Smooth muscle cell (in vitro differentiated cells): Measurements from ENCODE around the gene ZDHHC11B. TPM values are rescaled to one million over a fixed set of nuclear protein-coding genes. Genes with fewer than 3 reads are reported as not detected.
"Not testable (repeated sequence)": the region's sequence is repeated elsewhere in the genome, so short reads cannot be mapped to it uniquely, and the experiment has no call there.

Experiments
- DNase-seq: peaks from one replicate; lab custom pipeline; 2025; ENCODE audit not compliant: unreplicated experiment; lab: John Stamatoyannopoulos, UW
- H2AFZ ChIP-seq: fragments of 200-600 bp; sonication (generic); 2 replicates; pipeline ENCODE4 v1.6.0; 2016; ENCODE audit warnings: antibody characterized with exemption, low read depth, mild to moderate bottlenecking
- H3F3A ChIP-seq: fragments of 200-600 bp; sonication (generic); 2 replicates; pipeline ENCODE4 v1.6.0; 2017; ENCODE audit warnings: antibody characterized with exemption, low read depth
- H3K27ac ChIP-seq: fragments of 200-600 bp; sonication (generic); 2 replicates; pipeline ENCODE4 v1.5.1; 2016; ENCODE audit warnings: low read depth, mild to moderate bottlenecking
- H3K27me3 ChIP-seq: fragments of 200-600 bp; sonication (generic); 2 replicates; pipeline ENCODE4 v1.6.1; 2016; ENCODE audit warnings: low read depth, mild to moderate bottlenecking
- H3K36me3 ChIP-seq: fragments of 200-600 bp; sonication (generic); 2 replicates; pipeline ENCODE4 v1.5.1; 2016; ENCODE audit warnings: low read depth
- H3K4me1 ChIP-seq: fragments of 200-600 bp; sonication (generic); 2 replicates; pipeline ENCODE4 v1.5.1; 2016; ENCODE audit warnings: low read depth
- H3K4me2 ChIP-seq: fragments of 200-600 bp; sonication (generic); 2 replicates; pipeline ENCODE4 v1.6.0; 2016; ENCODE audit warnings: mild to moderate bottlenecking
- H3K4me3 ChIP-seq: fragments of 200-600 bp; sonication (generic); 2 replicates; pipeline ENCODE4 v1.5.1; 2016; ENCODE audit warnings: mild to moderate bottlenecking
- H3K79me2 ChIP-seq: fragments of 200-600 bp; sonication (generic); 2 replicates; pipeline ENCODE4 v1.6.0; 2016; ENCODE audit warnings: low read depth, mild to moderate bottlenecking
- H3K9ac ChIP-seq: fragments of 200-600 bp; sonication (generic); 2 replicates; pipeline ENCODE4 v1.6.0; 2016; ENCODE audit warnings: low read depth
- H3K9me3 ChIP-seq: fragments of 200-600 bp; sonication (generic); replicated peaks from 2 replicates; pipeline ENCODE4 v1.5.1; 2016; ENCODE audit warnings: low read depth
- H4K20me1 ChIP-seq: fragments of 200-600 bp; sonication (generic); 2 replicates; pipeline ENCODE4 v1.6.0; 2016; ENCODE audit warnings: low read depth
- CTCF ChIP-seq: fragments of 200-600 bp; sonication (generic); IDR thresholded peaks from 2 replicates; pipeline ENCODE4 v1.5.1; 2017; ENCODE audit warnings: borderline replicate concordance, mild to moderate bottlenecking, antibody characterized with exemption; ENCODE audit not compliant: insufficient read depth, poor library complexity, severe bottlenecking
- WGBS: methylation state at CpG from one replicate; pipeline ENCODE4 v1.1.7; 2016; ENCODE audit warnings: low lambda C conversion rate; 5-methylcytosine and 5-hydroxymethylcytosine counted together
- polyA plus RNA-seq: library from polyadenylated mRNA; unstranded; fragments of >200 nt; fragmentation: Nextera tagmentation; extraction: Ambion mirVana; gene quantifications from 2 replicates; pipeline ENCODE4 v1.2.1, GENCODE V29; 2016
- total RNA-seq: library from RNA; depleted of rRNA; stranded (reverse); fragments of >200 nt; gene quantifications from 2 replicates; pipeline ENCODE4 v1.2.3, GENCODE V29; 2014

Gene ZDHHC11B
- total and polyA plus RNA-seq, 2 experiments from 2014 or later: not detected

GRCh38 chr5:727087-727486, 57.4 kb downstream of the ZDHHC11B start:
- not testable (repeated sequence) for H3K4me3 ChIP-seq, H3K27ac ChIP-seq, H3K79me2 ChIP-seq, H3K36me3 ChIP-seq, H3K4me1 ChIP-seq, H3K27me3 ChIP-seq, H3K4me2 ChIP-seq, H3K9me3 ChIP-seq, DNase-seq, H4K20me1 ChIP-seq, H2AFZ ChIP-seq, H3K9ac ChIP-seq, H3F3A ChIP-seq
- 33% methylated on average over 8 of the region's 9 CpGs for WGBS

GRCh38 chr5:723865-724264, 60.7 kb downstream of the ZDHHC11B start:
- not testable (repeated sequence) for H2AFZ ChIP-seq, H3K4me3 ChIP-seq, H3K4me1 ChIP-seq, H3K27me3 ChIP-seq, H3K27ac ChIP-seq, DNase-seq, H4K20me1 ChIP-seq, H3K79me2 ChIP-seq, H3K9me3 ChIP-seq, H3K9ac ChIP-seq, H3F3A ChIP-seq, H3K4me2 ChIP-seq, H3K36me3 ChIP-seq
- WGBS: 87% methylated on average over 3 of the region's 6 CpGs

GRCh38 chr5:723309-723708, 61.2 kb downstream of the ZDHHC11B start:
- not testable (repeated sequence) for H3K36me3 ChIP-seq, H3K27me3 ChIP-seq, H3K4me2 ChIP-seq, H3K27ac ChIP-seq, H3F3A ChIP-seq, DNase-seq, H3K9ac ChIP-seq, H3K9me3 ChIP-seq, H3K4me1 ChIP-seq, H3K4me3 ChIP-seq, H2AFZ ChIP-seq, H3K79me2 ChIP-seq, H4K20me1 ChIP-seq
- 80% methylated on average over 3 of the region's 4 CpGs for WGBS

GRCh38 chr5:719379-719778, 65.2 kb downstream of the ZDHHC11B start:
- H2AFZ ChIP-seq, H3K27ac ChIP-seq, H3K4me3 ChIP-seq, H3K4me2 ChIP-seq, H3K27me3 ChIP-seq, H4K20me1 ChIP-seq, H3F3A ChIP-seq, H3K9ac ChIP-seq, DNase-seq, H3K9me3 ChIP-seq, H3K79me2 ChIP-seq, H3K36me3 ChIP-seq, H3K4me1 ChIP-seq: not testable (repeated sequence)
- WGBS: 87% methylated on average over 1 of the region's 1 CpG

GRCh38 chr5:717143-717542, 67.4 kb downstream of the ZDHHC11B start:
- TF ChIP-seq CTCF: no peak
- peaks cover 9% of the 10 kb centered on the region for H3K27me3 ChIP-seq

GRCh38 chr5:716740-717139, 67.8 kb downstream of the ZDHHC11B start:
- H4K20me1 ChIP-seq, DNase-seq, H3K27ac ChIP-seq, H3K4me3 ChIP-seq, H3K27me3 ChIP-seq, H3K4me1 ChIP-seq, H3K9me3 ChIP-seq, H2AFZ ChIP-seq, H3K9ac ChIP-seq, H3K79me2 ChIP-seq, H3K36me3 ChIP-seq, H3F3A ChIP-seq, H3K4me2 ChIP-seq: not testable (repeated sequence)
- whole genome bisulfite sequencing: 77% methylated on average over 4 of the region's 4 CpGs

More at GRCh38 chr5:717143-717542, 67.4 kb downstream of the ZDHHC11B start:
- H3K9me3 ChIP-seq: no peaks in the 10 kb centered on the region
- H3K27ac ChIP-seq: no peak overlapping the region
- H3K9ac ChIP-seq: no peak overlapping the region
- H2AFZ ChIP-seq: no peak overlapping the region
- no peaks in the 10 kb centered on the region for H3K4me1 ChIP-seq
- 73% methylated on average over 7 of the region's 7 CpGs for WGBS
- no peaks in the 10 kb centered on the region for H4K20me1 ChIP-seq
- H3K36me3 ChIP-seq: no peaks in the 10 kb centered on the region
- no peak for DNase-seq
- H3F3A ChIP-seq: no peaks in the 10 kb centered on the region
- no peak overlapping the region for H3K4me2 ChIP-seq
- H3K4me3 ChIP-seq: no peak overlapping the region
- no peaks in the 10 kb centered on the region for H3K79me2 ChIP-seq

- not testable (repeated sequence) for H3K36me3 ChIP-seq, H3K4me3 ChIP-seq, H3K4me1 ChIP-seq, H3K79me2 ChIP-seq, H3K27me3 ChIP-seq, H4K20me1 ChIP-seq, H3F3A ChIP-seq, H3K27ac ChIP-seq, DNase-seq, H2AFZ ChIP-seq, H3K4me2 ChIP-seq, H3K9ac ChIP-seq, H3K9me3 ChIP-seq
- 90% methylated on average over 4 of the region's 4 CpGs for WGBS
Measured at GRCh38 chr5:715636-716035, 68.9 kb downstream of the ZDHHC11B start.

GRCh38 chr5:714215-715118, 70.1 kb downstream of the ZDHHC11B start:
- H3K4me3 ChIP-seq, H3K79me2 ChIP-seq: not testable (repeated sequence)
- WGBS: 75% methylated on average over 8 of the region's 8 CpGs

More at GRCh38 chr5:714215-715118, 70.1 kb downstream of the ZDHHC11B start:
- not testable (repeated sequence) for H3K27ac ChIP-seq, H3K9me3 ChIP-seq, H3K36me3 ChIP-seq, H3K4me2 ChIP-seq, H3F3A ChIP-seq, H2AFZ ChIP-seq, H4K20me1 ChIP-seq, H3K4me1 ChIP-seq, DNase-seq, H3K9ac ChIP-seq, H3K27me3 ChIP-seq
